ENCODE results near the gene INSL3. TPM values are rescaled to one million over a fixed set of nuclear protein-coding genes. Genes with fewer than 3 reads are reported as not detected.

The INSL3 gene
- total and polyA plus RNA-seq, 2 donors (not counting 1 experiment from before 2014, with no cell fraction given): 3.4 to 3.6 TPM

- peak overlapping the region; percentile 96 for H3K4me3 Mint-ChIP-seq
- no peak overlapping the region for H3K9ac ChIP-seq (ENCODE audit: low read length)
Measured at GRCh38 chr19:17861542-17862402, 40.5 kb upstream of the INSL3 start.

More at GRCh38 chr19:17861542-17862402, 40.5 kb upstream of the INSL3 start:
- ATAC-seq (ENCODE audit: low read depth) (no peak), DNase-seq (no peak)
- Histone ChIP-seq H3K36me3 (replicated peaks in 1 of 2; ENCODE audit: control extremely low read depth in 1 of 2, control insufficient read depth in 1 of 2, extremely low read depth in 1 of 2, insufficient read depth in 2 of 2, low read length in 1 of 2) (peaks cover 4 to 47% of the 10 kb centered on the region in 2 experiments), H3K79me2 (ENCODE audit: control insufficient read depth, insufficient read depth, low read length) (peaks cover 31% of the 10 kb centered on the region), H3K27ac (ENCODE audit: low read length in 2 of 2) (peak overlapping the region; percentile 69 to 76), H3K4me3 (ENCODE audit: control extremely low read depth in 1 of 5, extremely low read depth in 1 of 5, insufficient read depth in 1 of 5, low read depth in 2 of 5, low read length in 4 of 5) (no peak overlapping the region), H3K4me2 (replicated peaks; ENCODE audit: low read depth, low read length, poor library complexity, severe bottlenecking) (peak overlapping the region; percentile 90), H3K27me3 (replicated peaks in 1 of 4; ENCODE audit: control extremely low read depth in 1 of 4, control insufficient read depth in 3 of 4, insufficient read depth in 4 of 4, low read length in 3 of 4) (no peaks in the 10 kb centered on the region), H2AFZ (ENCODE audit: insufficient read depth, low read depth, low read length, poor library complexity, severe bottlenecking) (no peak overlapping the region), H3K9me3 (ENCODE audit: control extremely low read depth in 1 of 3, control insufficient read depth in 2 of 3, insufficient read depth in 1 of 3, low read length in 2 of 3) (no peaks in the 10 kb centered on the region), H4K20me1 (ENCODE audit: control insufficient read depth, insufficient read depth, low read length, poor library complexity, severe bottlenecking) (peaks cover 48% of the 10 kb centered on the region), H3K4me1 (ENCODE audit: control insufficient read depth in 2 of 2, insufficient read depth in 2 of 2, low read length in 2 of 2) (peaks cover 23 to 31% of the 10 kb centered on the region in 2 donors)
- no peaks in the 10 kb centered on the region for H3K9me3 Mint-ChIP-seq (ENCODE audit: insufficient read depth)
- intact Hi-C loops (cut with micrococcal nuclease): no loop called here
- H3K27ac Mint-ChIP-seq: peak overlapping the region; percentile 98
- ChIA-PET POLR2A (interaction anchor here (1.2 kb wide), 2 partner anchors 71 to 110 kb away, joined by 3 to 7 read pairs; partner anchors contain the start of genes CCDC124 and FCHO1), CTCF (interaction anchor here (3.4 to 15.3 kb wide), 2 partner anchors 73 to 135 kb away, joined by 43 to 374 read pairs; partner anchors contain the start of gene CCDC124)
- H3K27me3 Mint-ChIP-seq: no peaks in the 10 kb centered on the region
- TF ChIP-seq EZH2 (IDR thresholded peaks at IDR 0.05; ENCODE audit: borderline replicate concordance, insufficient read depth, low read depth, low read length, poor library complexity, severe bottlenecking): no peak
- no peak for TF ChIP-seq CTCF (IDR thresholded peaks at IDR 0.05)
- WGBS (ENCODE audit: insufficient coverage): 84% methylated on average over 23 of the region's 23 CpGs
- H3K4me1 Mint-ChIP-seq: peaks cover 39% of the 10 kb centered on the region
